Neural progenitor cell (in vitro differentiated cells): ENCODE results near the gene FYB2. TPM values are rescaled to one million over a fixed set of nuclear protein-coding genes. Genes with fewer than 3 reads are reported as not detected.

Experiments
- DNase-seq: peaks from one replicate; pipeline ENCODE4 v3.0.0-alpha.2; 2016; ENCODE audit warnings: low spot score
- H2AFZ ChIP-seq: fragments of 200-600 bp; sonication (generic); replicated peaks from 2 replicates; pipeline ENCODE4 v1.6.1; 2016; ENCODE audit warnings: antibody characterized with exemption
- H3F3A ChIP-seq: fragments of 200-600 bp; sonication (generic); 2 replicates; pipeline ENCODE4 v1.6.1; 2016; ENCODE audit warnings: antibody characterized with exemption, low read depth
- H3K27ac ChIP-seq: fragments of 200-600 bp; sonication (generic); 2 replicates; pipeline ENCODE4 v1.5.1; 2016; ENCODE audit warnings: mild to moderate bottlenecking
- H3K27me3 ChIP-seq: fragments of 200-600 bp; sonication (generic); 2 replicates; pipeline ENCODE4 v1.6.1; 2016; ENCODE audit warnings: mild to moderate bottlenecking, moderate library complexity
- H3K36me3 ChIP-seq: fragments of 200-600 bp; sonication (generic); 2 replicates; pipeline ENCODE4 v1.5.1; 2016
- H3K4me1 ChIP-seq: fragments of 200-600 bp; sonication (generic); 2 replicates; pipeline ENCODE4 v1.6.1; 2016; ENCODE audit warnings: mixed run types
- H3K4me2 ChIP-seq: fragments of 200-600 bp; sonication (generic); 2 replicates; pipeline ENCODE4 v1.6.1; 2016
- H3K4me3 ChIP-seq: fragments of 200-600 bp; sonication (generic); 2 replicates; pipeline ENCODE4 v1.5.1; 2016
- H3K79me2 ChIP-seq: fragments of 200-600 bp; sonication (generic); 2 replicates; pipeline ENCODE4 v1.6.1; 2016; ENCODE audit warnings: low read depth
- H3K9ac ChIP-seq: fragments of 200-600 bp; sonication (generic); 2 replicates; pipeline ENCODE4 v1.6.1; 2016
- H3K9me3 ChIP-seq: fragments of 200-600 bp; sonication (generic); 2 replicates; pipeline ENCODE4 v1.5.1; 2016; ENCODE audit warnings: low read depth
- H4K20me1 ChIP-seq: fragments of 200-600 bp; sonication (generic); 2 replicates; pipeline ENCODE4 v1.6.1; 2016; ENCODE audit warnings: low read depth
- H3K27ac Mint-ChIP-seq: 3 replicates; pipeline ENCODE4 v1.8.0; 2021; ENCODE audit warnings: mixed read lengths
- H3K27me3 Mint-ChIP-seq: 2 replicates; pipeline ENCODE4 v1.8.0; 2022; ENCODE audit warnings: low read depth, mild to moderate bottlenecking, inconsistent platforms, moderate library complexity, mixed read lengths; ENCODE audit not compliant: insufficient read depth
- H3K36me3 Mint-ChIP-seq: 3 replicates; pipeline ENCODE4 v1.8.0; 2021; ENCODE audit warnings: mixed read lengths
- H3K4me1 Mint-ChIP-seq: 3 replicates; pipeline ENCODE4 v1.8.0; 2021; ENCODE audit warnings: mixed read lengths
- H3K4me3 Mint-ChIP-seq: 3 replicates; pipeline ENCODE4 v1.8.0; 2021; ENCODE audit warnings: mild to moderate bottlenecking, moderate library complexity, mixed read lengths
- H3K9me3 Mint-ChIP-seq: 3 replicates; pipeline ENCODE4 v1.8.0; 2020; ENCODE audit warnings: mixed read lengths
- CTCF ChIP-seq: fragments of 200-600 bp; sonication (generic); IDR thresholded peaks from 2 replicates; pipeline ENCODE4 v1.5.1; 2017; ENCODE audit warnings: antibody characterized with exemption, mild to moderate bottlenecking
- EZH2 ChIP-seq: fragments of 200-600 bp; sonication (generic); IDR thresholded peaks from 2 replicates; pipeline ENCODE4 v1.6.1; 2017; ENCODE audit warnings: antibody characterized with exemption, mild to moderate bottlenecking, moderate library complexity
- EZH2phosphoT487 ChIP-seq: fragments of 200-600 bp; sonication (generic); IDR thresholded peaks from 2 replicates; pipeline ENCODE4 v1.6.1; 2017; ENCODE audit warnings: antibody characterized with exemption
- total RNA-seq: library from RNA; depleted of rRNA; stranded (reverse); fragments of >200 nt; gene quantifications from 2 replicates; pipeline ENCODE4 v1.2.3, GENCODE V29; 2015; ENCODE audit warnings: low replicate concordance

FYB2 gene
- total RNA-seq, 1 donor from 2014 or later: 8.9 TPM

- Histone ChIP-seq H3K4me3 (no peak overlapping the region), H3K36me3 (no peaks in the 10 kb centered on the region), H3K4me2 (no peak overlapping the region), H3K27ac (no peak overlapping the region), H3K79me2 (no peaks in the 10 kb centered on the region), H3F3A (no peaks in the 10 kb centered on the region), H2AFZ (no peak overlapping the region), H3K4me1 (no peaks in the 10 kb centered on the region), H4K20me1 (no peaks in the 10 kb centered on the region), H3K9ac (no peak overlapping the region), H3K27me3 (no peaks in the 10 kb centered on the region), H3K9me3 (no peaks in the 10 kb centered on the region)
- H3K36me3 Mint-ChIP-seq: peaks cover 16% of the 10 kb centered on the region
- peaks cover 5% of the 10 kb centered on the region for H3K4me1 Mint-ChIP-seq
- no peaks in the 10 kb centered on the region for H3K9me3 Mint-ChIP-seq
- H3K4me3 Mint-ChIP-seq: no peak overlapping the region
- H3K27me3 Mint-ChIP-seq: no peaks in the 10 kb centered on the region
- TF ChIP-seq EZH2phosphoT487 (no peak), EZH2 (no peak), CTCF (no peak)
- no peak overlapping the region for H3K27ac Mint-ChIP-seq
- DNase-seq: no peak
Measured at GRCh38 chr1:56710646-56711045, 108.6 kb downstream of the FYB2 start.

GRCh38 chr1:56709995-56710394, 109.2 kb downstream of the FYB2 start:
- Histone ChIP-seq H3K36me3 (peaks cover 1% of the 10 kb centered on the region), H3K4me1 (no peaks in the 10 kb centered on the region), H3F3A (no peaks in the 10 kb centered on the region), H3K9me3 (no peaks in the 10 kb centered on the region), H4K20me1 (no peaks in the 10 kb centered on the region), H3K9ac (no peak overlapping the region), H3K4me2 (no peak overlapping the region), H2AFZ (no peak overlapping the region), H3K27ac (no peak overlapping the region), H3K79me2 (no peaks in the 10 kb centered on the region), H3K27me3 (no peaks in the 10 kb centered on the region), H3K4me3 (no peak overlapping the region)
- no peak for DNase-seq
- Mint-ChIP-seq H3K4me3 (no peak overlapping the region), H3K4me1 (peaks cover 5% of the 10 kb centered on the region), H3K27me3 (no peaks in the 10 kb centered on the region), H3K27ac (no peak overlapping the region), H3K36me3 (peaks cover 18% of the 10 kb centered on the region), H3K9me3 (no peaks in the 10 kb centered on the region)
- TF ChIP-seq CTCF: no peak
- no peak for TF ChIP-seq EZH2
- TF ChIP-seq EZH2phosphoT487: no peak

- Histone ChIP-seq H3F3A (no peaks in the 10 kb centered on the region), H3K9ac (no peak overlapping the region), H3K36me3 (peaks cover 8% of the 10 kb centered on the region), H3K4me1 (no peaks in the 10 kb centered on the region), H3K9me3 (peaks cover under 1% of the 10 kb centered on the region), H3K27me3 (no peaks in the 10 kb centered on the region), H3K4me2 (no peak overlapping the region), H4K20me1 (no peaks in the 10 kb centered on the region), H3K79me2 (no peaks in the 10 kb centered on the region), H3K4me3 (no peak overlapping the region), H2AFZ (no peak overlapping the region), H3K27ac (no peak overlapping the region)
- Mint-ChIP-seq H3K36me3 (peaks cover 23% of the 10 kb centered on the region), H3K4me3 (no peak overlapping the region), H3K27me3 (no peaks in the 10 kb centered on the region), H3K27ac (no peak overlapping the region), H3K4me1 (peaks cover 5% of the 10 kb centered on the region), H3K9me3 (no peaks in the 10 kb centered on the region)
- DNase-seq: peak; percentile 65
- no peak for TF ChIP-seq EZH2
- no peak for TF ChIP-seq EZH2phosphoT487
- TF ChIP-seq CTCF: peak; percentile 75
Measured at GRCh38 chr1:56709269-56709880, 109.8 kb downstream of the FYB2 start.
